Dendritic cell treated with granulocyte-macrophage colony-stimulating factor and Interleukin-4, amounts not matched to agents 40 ng/mL and 50 ng/mL, for 4 days (primary cell): Measurements from ENCODE around the gene MYBPC1.
A peak's percentile ranks its signal among the peaks of the same experiment; 100 is the strongest.
"Not testable (repeated sequence)": the region's sequence is repeated elsewhere in the genome, so short reads cannot be mapped to it uniquely, and the experiment has no call there.

Source experiments
- H3K27ac Mint-ChIP-seq: one replicate; pipeline ENCODE4 v1.8.0; 2022; ENCODE audit warnings: mild to moderate bottlenecking, mixed read lengths
- H3K27me3 Mint-ChIP-seq: one replicate; pipeline ENCODE4 v1.8.0; 2022; ENCODE audit warnings: mild to moderate bottlenecking, mixed read lengths
- H3K36me3 Mint-ChIP-seq: one replicate; pipeline ENCODE4 v1.8.0; 2022; ENCODE audit warnings: low read depth, mixed read lengths
- H3K4me1 Mint-ChIP-seq: one replicate; pipeline ENCODE4 v1.8.0; 2022; ENCODE audit warnings: low read depth, mixed read lengths
- H3K4me3 Mint-ChIP-seq: one replicate; pipeline ENCODE4 v1.8.0; 2022; ENCODE audit warnings: mild to moderate bottlenecking, moderate library complexity, mixed read lengths
- H3K9me3 Mint-ChIP-seq: one replicate; pipeline ENCODE4 v1.8.0; 2022; ENCODE audit warnings: mixed read lengths
- intact Hi-C: fragments of 100-400 bp; cut with micrococcal nuclease; formaldehyde crosslinking; loops from one replicate; pipeline ENCODE4 v1.15.0; 2022

Gene MYBPC1

GRCh38 chr12:101676497-101676896, 81.7 kb downstream of the MYBPC1 start:
- intact Hi-C loops, H3K9me3 Mint-ChIP-seq, H3K27me3 Mint-ChIP-seq, H3K36me3 Mint-ChIP-seq, H3K4me3 Mint-ChIP-seq, H3K27ac Mint-ChIP-seq: not testable (repeated sequence)
- H3K4me1 Mint-ChIP-seq, result peaks cover 15% of the 10 kb centered on the region

DNA sequence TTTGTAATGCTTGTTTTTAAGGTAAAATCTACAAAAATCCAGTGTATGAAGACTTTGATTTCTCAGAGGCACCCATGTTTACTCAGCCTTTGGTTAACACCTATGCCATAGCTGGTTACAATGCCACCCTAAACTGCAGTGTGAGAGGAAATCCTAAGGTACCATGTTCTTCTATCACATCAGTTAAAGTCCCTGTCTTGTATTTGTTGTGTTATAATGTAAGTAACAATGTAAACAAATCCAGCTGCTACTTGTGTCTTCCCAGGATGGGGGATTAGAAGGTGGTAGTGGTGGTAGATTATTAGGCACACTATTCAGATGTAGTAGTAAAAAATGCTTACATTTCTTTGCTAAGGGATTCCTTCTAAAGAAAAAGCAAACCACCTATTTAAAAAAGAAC, 83.3 kb downstream of the MYBPC1 start:
- Mint-ChIP-seq H3K9me3 (no peaks in the 10 kb centered on the region), H3K27ac (no peak overlapping the region), H3K36me3 (no peaks in the 10 kb centered on the region), H3K4me3 (no peak overlapping the region), H3K4me1 (peaks cover 7% of the 10 kb centered on the region), H3K27me3 (no peaks in the 10 kb centered on the region)
- intact Hi-C loops, result no loop called here

DNA sequence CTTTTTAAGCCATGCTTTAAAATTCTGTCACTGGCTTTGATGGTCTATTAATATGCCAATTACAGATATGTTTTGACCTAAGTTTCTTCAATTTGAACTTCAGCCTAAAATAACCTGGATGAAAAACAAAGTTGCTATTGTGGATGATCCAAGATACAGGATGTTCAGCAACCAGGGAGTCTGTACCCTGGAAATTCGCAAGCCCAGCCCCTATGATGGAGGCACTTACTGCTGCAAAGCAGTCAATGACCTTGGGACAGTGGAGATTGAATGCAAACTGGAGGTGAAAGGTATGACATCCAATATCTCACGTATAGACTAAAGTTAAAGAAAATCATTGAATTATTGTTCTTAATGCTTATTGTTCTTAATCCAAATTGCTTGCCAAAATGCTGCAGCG, 85.5 kb downstream of the MYBPC1 start:
- intact Hi-C loops, result no loop called here
- Mint-ChIP-seq H3K27me3 (no peaks in the 10 kb centered on the region), H3K36me3 (no peaks in the 10 kb centered on the region), H3K4me1 (peaks cover 7% of the 10 kb centered on the region), H3K9me3 (no peaks in the 10 kb centered on the region), H3K27ac (no peak overlapping the region), H3K4me3 (no peak overlapping the region)

DNA sequence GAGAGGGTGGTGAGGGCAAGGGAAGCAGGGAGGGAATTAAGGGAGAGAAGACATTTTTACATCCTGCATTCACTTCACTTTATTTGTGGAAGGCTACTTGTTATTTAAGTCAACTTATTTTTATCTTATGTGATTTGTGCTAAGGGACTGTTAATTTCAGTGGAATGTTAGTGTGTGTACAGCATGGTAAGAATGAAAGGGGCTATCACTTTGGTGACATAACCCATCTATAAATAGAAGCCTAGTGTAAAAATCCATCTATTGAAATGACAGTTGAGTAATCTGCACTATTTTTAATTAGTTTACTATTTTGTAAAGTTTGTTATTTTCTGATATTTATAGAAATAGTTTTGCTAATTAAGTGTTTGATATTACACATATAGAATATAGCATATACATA, 85.9 kb downstream of the MYBPC1 start:
- Mint-ChIP-seq H3K36me3 (no peaks in the 10 kb centered on the region), H3K4me1 (peaks cover 7% of the 10 kb centered on the region), H3K9me3 (no peaks in the 10 kb centered on the region), H3K27ac (no peak overlapping the region), H3K27me3 (no peaks in the 10 kb centered on the region), H3K4me3 (no peak overlapping the region)
- intact Hi-C loops, result no loop called here

DNA sequence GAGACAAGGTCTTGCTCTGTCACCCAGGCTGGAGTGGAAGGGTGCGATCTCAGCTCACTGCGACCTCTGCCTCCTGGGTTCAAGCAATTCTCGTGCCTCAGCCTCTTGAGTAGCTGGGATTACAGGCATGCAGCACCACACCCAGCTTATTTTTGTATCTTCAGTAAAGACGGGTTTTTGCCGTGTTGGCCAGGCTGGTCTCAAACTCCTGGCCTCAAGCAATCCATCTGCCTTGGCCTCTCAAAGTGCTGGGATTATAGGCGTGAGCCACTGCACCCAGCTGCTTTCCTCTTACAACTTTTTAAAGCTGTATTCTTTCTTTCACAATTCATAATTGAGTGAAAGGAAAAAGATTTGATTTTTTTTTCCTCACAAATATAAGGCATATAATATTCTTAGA, 86.9 kb downstream of the MYBPC1 start:
- intact Hi-C loops, H3K27ac Mint-ChIP-seq, H3K4me1 Mint-ChIP-seq, H3K9me3 Mint-ChIP-seq, H3K27me3 Mint-ChIP-seq, H3K36me3 Mint-ChIP-seq, H3K4me3 Mint-ChIP-seq: not testable (repeated sequence)

DNA sequence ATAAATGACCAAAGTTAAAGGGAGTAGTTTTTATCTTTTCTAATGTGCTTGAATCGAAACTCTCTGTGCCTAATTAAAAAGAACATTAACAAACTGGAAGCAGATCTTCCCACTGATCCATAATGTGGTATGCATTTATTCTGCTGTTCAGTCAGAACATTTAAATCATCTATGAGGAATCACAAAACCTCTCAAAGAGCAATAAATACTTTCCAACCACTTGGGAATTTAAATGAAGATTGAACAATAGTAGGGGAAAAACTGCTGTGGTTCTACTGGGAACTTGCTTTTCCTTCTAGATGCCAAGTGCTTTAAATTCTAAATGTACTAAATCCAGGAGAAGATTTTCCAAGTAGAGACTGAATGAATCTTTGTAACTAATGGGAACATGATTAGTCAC, 90.3 kb downstream of the MYBPC1 start:
- Mint-ChIP-seq H3K9me3 (no peaks in the 10 kb centered on the region), H3K36me3 (no peaks in the 10 kb centered on the region), H3K4me1 (no peaks in the 10 kb centered on the region), H3K27ac (no peak overlapping the region), H3K4me3 (no peak overlapping the region), H3K27me3 (no peaks in the 10 kb centered on the region)
- intact Hi-C loops, result no loop called here

GRCh38 chr12:101686176-101686575, 91.4 kb downstream of the MYBPC1 start:
- no peaks in the 10 kb centered on the region for H3K4me1 Mint-ChIP-seq
- no peak overlapping the region for H3K27ac Mint-ChIP-seq
- H3K36me3 Mint-ChIP-seq, result no peaks in the 10 kb centered on the region
- intact Hi-C loops, result no loop called here
- H3K9me3 Mint-ChIP-seq, result no peaks in the 10 kb centered on the region
- H3K4me3 Mint-ChIP-seq, result no peak overlapping the region
- H3K27me3 Mint-ChIP-seq, result no peaks in the 10 kb centered on the region

GRCh38 chr12:101690544-101691098, 95.8 kb downstream of the MYBPC1 start:
- H3K27ac Mint-ChIP-seq, result no peak overlapping the region
- no peak overlapping the region for H3K4me3 Mint-ChIP-seq
- no peaks in the 10 kb centered on the region for H3K36me3 Mint-ChIP-seq
- H3K27me3 Mint-ChIP-seq, result no peaks in the 10 kb centered on the region
- intact Hi-C loops, result no loop called here
- H3K4me1 Mint-ChIP-seq, result no peaks in the 10 kb centered on the region
- H3K9me3 Mint-ChIP-seq, result no peaks in the 10 kb centered on the region

DNA sequence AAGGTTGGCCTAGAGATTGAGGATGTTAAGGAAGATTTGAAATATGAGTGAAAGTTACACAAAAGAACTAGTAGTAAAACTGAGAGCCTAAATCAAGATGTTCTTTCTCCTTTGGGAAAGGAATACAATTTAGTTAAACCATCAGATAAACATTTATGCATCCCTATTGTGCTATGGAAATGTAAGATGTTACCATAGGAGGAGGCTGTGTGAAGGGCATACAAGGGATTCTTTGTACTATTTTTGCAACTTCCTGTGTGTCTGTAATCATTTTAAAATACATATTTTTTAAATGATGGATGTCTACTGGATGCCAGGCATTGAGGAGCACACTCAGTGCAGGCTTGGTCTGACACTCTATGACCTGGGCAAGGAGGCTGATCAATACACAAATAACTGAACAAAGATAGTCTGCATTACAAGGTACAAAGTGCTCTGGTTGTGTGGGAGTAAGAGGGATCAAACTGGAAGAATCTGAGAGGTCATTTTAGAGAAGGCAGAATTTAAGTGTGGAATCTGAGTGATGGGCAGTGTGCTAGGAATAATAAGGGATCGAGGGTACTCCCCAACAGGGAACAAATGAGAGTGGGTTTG, 96.8 kb downstream of the MYBPC1 start:
- no peak overlapping the region for H3K4me3 Mint-ChIP-seq
- peaks cover 4% of the 10 kb centered on the region for H3K4me1 Mint-ChIP-seq
- no peak overlapping the region for H3K27ac Mint-ChIP-seq
- H3K36me3 Mint-ChIP-seq, result no peaks in the 10 kb centered on the region
- H3K9me3 Mint-ChIP-seq, result no peaks in the 10 kb centered on the region
- H3K27me3 Mint-ChIP-seq, result no peaks in the 10 kb centered on the region
- intact Hi-C loops, result no loop called here

- H3K27me3 Mint-ChIP-seq, result no peaks in the 10 kb centered on the region
- no peak overlapping the region for H3K4me3 Mint-ChIP-seq
- peaks cover 18% of the 10 kb centered on the region for H3K4me1 Mint-ChIP-seq
- H3K27ac Mint-ChIP-seq, result no peak overlapping the region
- intact Hi-C loops, result no loop called here
- peaks cover 9% of the 10 kb centered on the region for H3K36me3 Mint-ChIP-seq
- H3K9me3 Mint-ChIP-seq, result no peaks in the 10 kb centered on the region
These were observed 99.6 kb downstream of the MYBPC1 start for GRCh38 chr12:101694297-101694848.

GRCh38 chr12:101694986-101695385, 100.2 kb downstream of the MYBPC1 start:
- Mint-ChIP-seq H3K27me3 (no peaks in the 10 kb centered on the region), H3K4me1 (peaks cover 23% of the 10 kb centered on the region), H3K27ac (no peak overlapping the region), H3K4me3 (no peak overlapping the region), H3K9me3 (no peaks in the 10 kb centered on the region), H3K36me3 (peaks cover 9% of the 10 kb centered on the region)
- intact Hi-C loops, result no loop called here

DNA sequence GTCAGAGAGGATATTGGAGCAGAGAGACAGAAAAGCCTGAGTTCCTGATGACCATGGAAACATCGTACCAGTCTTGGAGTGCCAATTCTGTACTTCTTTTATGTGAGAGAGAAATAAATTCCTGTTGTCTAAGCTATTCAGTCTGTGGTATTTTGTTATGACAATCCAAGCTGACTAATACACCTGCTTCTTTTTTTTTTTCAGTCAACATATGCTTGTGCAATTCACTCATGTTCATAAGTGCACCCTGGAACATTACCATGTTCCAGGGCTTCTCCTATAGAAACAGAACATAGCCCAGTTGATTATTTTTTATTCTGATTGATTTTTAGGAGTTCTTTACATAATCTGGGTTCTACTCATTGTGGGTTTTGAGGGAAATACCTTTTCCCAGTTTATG, 100.9 kb downstream of the MYBPC1 start:
- intact Hi-C loops, result loop anchor here (2.0 kb wide), 1 partner anchor 289 kb away; the partner anchor contains the start of gene ARL1
- Mint-ChIP-seq H3K36me3 (peaks cover 9% of the 10 kb centered on the region), H3K27me3 (no peaks in the 10 kb centered on the region), H3K27ac (no peak overlapping the region), H3K4me3 (no peak overlapping the region), H3K9me3 (no peaks in the 10 kb centered on the region), H3K4me1 (peaks cover 28% of the 10 kb centered on the region)

GRCh38 chr12:101696251-101697196, 101.8 kb downstream of the MYBPC1 start:
- H3K9me3 Mint-ChIP-seq, result no peaks in the 10 kb centered on the region
- peak overlapping the region; percentile 84 for H3K27ac Mint-ChIP-seq
- H3K27me3 Mint-ChIP-seq, result no peaks in the 10 kb centered on the region
- H3K36me3 Mint-ChIP-seq, result peaks cover 9% of the 10 kb centered on the region
- peak overlapping the region; percentile 83 for H3K4me3 Mint-ChIP-seq
- intact Hi-C loops, result loop anchor here (2.0 kb wide), 1 partner anchor 290 kb away; the partner anchor contains the start of gene ARL1
- H3K4me1 Mint-ChIP-seq, result peaks cover 36% of the 10 kb centered on the region
